Uterus (tissue), 2 donors: Measurements from ENCODE around the gene PRKCG.
A peak's percentile ranks its signal among the peaks of the same experiment; 100 is the strongest.

ENCODE experiments used
- CTCF ChIP-seq, 4 experiments: fragments of 200-600 bp in 2 of 4; fragments of 450-650 bp in 2 of 4; sonication (generic) in 2 of 4; IDR thresholded peaks; one replicate each; pipeline ENCODE4 v1.5.1; 2016 to 2019; ENCODE audit warnings: antibody characterized with exemption in 4 of 4, mild to moderate bottlenecking in 2 of 4, moderate library complexity in 1 of 4
- POLR2A ChIP-seq, 2 donors: fragments of 450-650 bp; IDR thresholded peaks; one replicate each; pipeline ENCODE4 v1.6.1; 2016; ENCODE audit warnings: antibody characterized with exemption in 2 of 2, mild to moderate bottlenecking in 1 of 2, moderate library complexity in 1 of 2

GRCh38 chr19:53906211-53907192, 24.5 kb downstream of the PRKCG start:
- TF ChIP-seq CTCF (IDR thresholded peaks at IDR 0.05) (peak; percentile 38 to 67 (median 46)), POLR2A (IDR thresholded peaks at IDR 0.05) (no peak)
